Prostate gland (tissue), 2 donors: Measurements from ENCODE around the gene COPB1. TPM values are rescaled to one million over a fixed set of nuclear protein-coding genes. Genes with fewer than 3 reads are reported as not detected.

Source experiments
- DNase-seq: peaks from one replicate; pipeline ENCODE4 v3.0.0-alpha.2; 2019; ENCODE audit warnings: low spot score
- H3K27ac ChIP-seq, 2 donors: fragments of 200-600 bp; sonication (generic); 2 replicates each; pipeline ENCODE4 v1.5.1; 2017 to 2019
- H3K27me3 ChIP-seq: fragments of 200-600 bp; sonication (generic); replicated peaks from 2 replicates; pipeline ENCODE4 v1.5.1; 2019; ENCODE audit not compliant: insufficient read depth
- H3K36me3 ChIP-seq, 2 donors: fragments of 200-600 bp; sonication (generic); 1 replicate in 1 of 2; 2 replicates in 1 of 2; pipeline versions ENCODE4 v1.5.1 to v1.8.1; 2017 to 2019
- H3K4me1 ChIP-seq: fragments of 200-600 bp; sonication (generic); replicated peaks from 2 replicates; pipeline ENCODE4 v1.5.1; 2019
- H3K4me3 ChIP-seq, 2 donors: fragments of 200-600 bp; sonication (generic); 2 replicates each; pipeline ENCODE4 v1.5.1; 2017 to 2019
- H3K9me3 ChIP-seq: fragments of 200-600 bp; sonication (generic); 2 replicates; pipeline ENCODE4 v1.5.1; 2017
- POLR2A ChIP-seq: fragments of 450-650 bp; IDR thresholded peaks from one replicate; pipeline ENCODE4 v1.6.1; 2016; ENCODE audit warnings: antibody characterized with exemption, mild to moderate bottlenecking
- POLR2AphosphoS5 ChIP-seq: sonication (generic); formaldehyde crosslinking; IDR thresholded peaks from one replicate; pipeline ENCODE4 v1.6.1; 2017; ENCODE audit warnings: antibody characterized with exemption
- WGBS: methylation state at CpG from one replicate; pipeline ENCODE4 v1.1.5; 2018; 5-methylcytosine and 5-hydroxymethylcytosine counted together
- intact Hi-C: fragments of 100-400 bp; cut with DNase I; formaldehyde crosslinking; loops from one replicate; pipeline ENCODE4 v1.14.2; 2022
- total RNA-seq, 2 donors: library from RNA; depleted of rRNA; stranded (reverse); fragments of >200 nt; gene quantifications; one replicate each; pipeline ENCODE4 v1.1.0, GENCODE V29; 2016
- TF ChIP-seq, protein P1 (sequence below), 4 experiments: fragments of 200-600 bp in 2 of 4; fragments of 450-650 bp in 2 of 4; sonication (generic) in 2 of 4; IDR thresholded peaks; 1 replicate in 3 of 4; 2 replicates in 1 of 4; pipeline ENCODE4 v1.5.1; 2016 to 2019; ENCODE audit warnings: antibody characterized with exemption in 4 of 4, mild to moderate bottlenecking in 2 of 4, moderate library complexity in 2 of 4

The COPB1 gene
- total RNA-seq, 2 donors from 2014 or later, result 77.7 to 145 TPM

- Histone ChIP-seq H3K4me1 (no peaks in the 10 kb centered on the region), H3K36me3 (no peaks in the 10 kb centered on the region), H3K9me3 (no peaks in the 10 kb centered on the region), H3K27me3 (no peaks in the 10 kb centered on the region), H3K4me3 (no peak overlapping the region), H3K27ac (no peak overlapping the region)
- intact Hi-C loops, result no loop called here
- 90% methylated on average over 4 of the region's 4 CpGs for WGBS
- TF ChIP-seq POLR2A (no peak), POLR2AphosphoS5 (no peak)
- TF ChIP-seq, protein P1, sequence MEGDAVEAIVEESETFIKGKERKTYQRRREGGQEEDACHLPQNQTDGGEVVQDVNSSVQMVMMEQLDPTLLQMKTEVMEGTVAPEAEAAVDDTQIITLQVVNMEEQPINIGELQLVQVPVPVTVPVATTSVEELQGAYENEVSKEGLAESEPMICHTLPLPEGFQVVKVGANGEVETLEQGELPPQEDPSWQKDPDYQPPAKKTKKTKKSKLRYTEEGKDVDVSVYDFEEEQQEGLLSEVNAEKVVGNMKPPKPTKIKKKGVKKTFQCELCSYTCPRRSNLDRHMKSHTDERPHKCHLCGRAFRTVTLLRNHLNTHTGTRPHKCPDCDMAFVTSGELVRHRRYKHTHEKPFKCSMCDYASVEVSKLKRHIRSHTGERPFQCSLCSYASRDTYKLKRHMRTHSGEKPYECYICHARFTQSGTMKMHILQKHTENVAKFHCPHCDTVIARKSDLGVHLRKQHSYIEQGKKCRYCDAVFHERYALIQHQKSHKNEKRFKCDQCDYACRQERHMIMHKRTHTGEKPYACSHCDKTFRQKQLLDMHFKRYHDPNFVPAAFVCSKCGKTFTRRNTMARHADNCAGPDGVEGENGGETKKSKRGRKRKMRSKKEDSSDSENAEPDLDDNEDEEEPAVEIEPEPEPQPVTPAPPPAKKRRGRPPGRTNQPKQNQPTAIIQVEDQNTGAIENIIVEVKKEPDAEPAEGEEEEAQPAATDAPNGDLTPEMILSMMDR (IDR thresholded peaks at IDR 0.05), result no peak
- DNase-seq, result no peak
Observed at GRCh38 chr11:14502039-14502438, 2.4 kb upstream of the COPB1 start.

DNA sequence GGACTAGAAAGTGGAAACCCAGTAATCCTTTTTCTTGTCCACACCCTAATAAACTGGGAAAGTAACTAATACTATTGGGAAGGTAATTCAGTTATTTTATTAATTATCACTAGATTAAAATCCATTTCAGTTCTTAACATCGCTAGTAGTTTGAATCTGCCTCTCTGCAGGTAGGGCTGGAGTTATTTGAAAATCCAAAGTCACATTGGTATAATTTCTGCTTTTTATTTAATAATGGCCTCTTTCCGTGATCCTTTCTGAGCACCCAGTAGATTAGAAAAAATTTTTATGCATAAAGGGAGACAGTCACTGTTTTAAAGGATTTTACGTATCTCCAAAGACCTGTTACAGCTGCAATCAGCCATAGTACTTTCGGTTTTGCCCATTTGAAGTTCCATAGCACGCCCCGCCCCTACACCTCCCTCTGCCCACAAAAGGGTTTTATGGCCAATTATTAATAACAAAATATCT is 605 bp upstream of the COPB1 start:
- Histone ChIP-seq H3K27me3 (no peaks in the 10 kb centered on the region), H3K36me3 (no peaks in the 10 kb centered on the region), H3K9me3 (no peaks in the 10 kb centered on the region), H3K27ac (peak overlapping the region; percentile 89 to 90), H3K4me3 (peak overlapping the region; percentile 71 to 88), H3K4me1 (no peaks in the 10 kb centered on the region)
- intact Hi-C loops, result no loop called here
- TF ChIP-seq POLR2A, result no peak
- peak; percentile 16 for TF ChIP-seq POLR2AphosphoS5
- TF ChIP-seq, protein P1 (IDR thresholded peaks at IDR 0.05), result peak in 1 of 4 experiments; percentile 3
- peak; percentile 67 for DNase-seq
- WGBS, result under 1% methylated on average over 6 of the region's 6 CpGs

GRCh38 chr11:14499178-14499559 is 442 bp downstream of the COPB1 start:
- Histone ChIP-seq H3K4me1 (no peaks in the 10 kb centered on the region), H3K27me3 (no peaks in the 10 kb centered on the region), H3K9me3 (no peaks in the 10 kb centered on the region), H3K36me3 (no peaks in the 10 kb centered on the region), H3K27ac (peak overlapping the region; percentile 89 to 90), H3K4me3 (peak overlapping the region; percentile 71 to 88)
- TF ChIP-seq, protein P1 (IDR thresholded peaks at IDR 0.05), result no peak
- TF ChIP-seq POLR2A, result no peak
- no peak for TF ChIP-seq POLR2AphosphoS5
- peak; percentile 21 for DNase-seq
- 2% methylated on average over 19 of the region's 19 CpGs for WGBS
- intact Hi-C loops, result no loop called here

- H3K4me1 ChIP-seq, result no peaks in the 10 kb centered on the region
- peaks cover 2 to 6% of the 10 kb centered on the region in 2 donors for H3K36me3 ChIP-seq
- no peak for TF ChIP-seq POLR2AphosphoS5
- TF ChIP-seq, protein P1 (IDR thresholded peaks at IDR 0.05), result no peak
- TF ChIP-seq POLR2A, result no peak
- no peak overlapping the region for H3K4me3 ChIP-seq
- H3K27ac ChIP-seq, result no peak overlapping the region
- no peaks in the 10 kb centered on the region for H3K27me3 ChIP-seq
- WGBS, result 77% methylated on average over 3 of the region's 3 CpGs
- no peaks in the 10 kb centered on the region for H3K9me3 ChIP-seq
- no peak for DNase-seq
- intact Hi-C loops, result no loop called here
Observed at GRCh38 chr11:14480716-14481115, 18.9 kb downstream of the COPB1 start.

DNA sequence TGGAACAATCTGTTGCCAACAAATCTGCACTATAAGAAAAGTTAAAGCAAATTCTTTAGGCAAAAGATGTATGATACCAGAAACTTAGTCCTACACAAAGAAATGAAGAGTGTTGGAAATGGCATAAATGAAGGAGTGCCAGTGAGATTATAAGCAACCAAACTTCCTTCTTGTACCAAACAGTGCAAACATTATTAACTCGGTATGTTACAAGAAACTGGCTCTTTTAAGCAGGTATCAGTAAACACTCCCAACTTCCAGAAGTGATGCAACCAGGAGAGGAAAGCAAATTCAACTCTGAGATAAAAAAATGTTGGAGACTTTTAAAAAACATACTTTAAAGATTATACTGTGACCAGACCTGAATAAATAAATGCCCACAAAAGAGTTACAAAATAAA is 28.5 kb downstream of the COPB1 start:
- Histone ChIP-seq H3K4me3 (no peak overlapping the region), H3K9me3 (no peaks in the 10 kb centered on the region), H3K36me3 (no peaks in the 10 kb centered on the region), H3K27ac (peak overlapping the region in 1 of 2 donors; percentile 21), H3K27me3 (no peaks in the 10 kb centered on the region), H3K4me1 (no peaks in the 10 kb centered on the region)
- WGBS, result 38% methylated on average over 1 of the region's 1 CpG
- TF ChIP-seq POLR2A (no peak), POLR2AphosphoS5 (peak; percentile 46)
- TF ChIP-seq, protein P1 (IDR thresholded peaks at IDR 0.05), result no peak
- DNase-seq, result no peak
- intact Hi-C loops, result no loop called here
